ENCODE results near the gene REV1.

The REV1 gene

GRCh38 chr2:99451280-99451679, 38.5 kb downstream of the REV1 start (continued):
- TF ChIP-seq, protein P1, sequence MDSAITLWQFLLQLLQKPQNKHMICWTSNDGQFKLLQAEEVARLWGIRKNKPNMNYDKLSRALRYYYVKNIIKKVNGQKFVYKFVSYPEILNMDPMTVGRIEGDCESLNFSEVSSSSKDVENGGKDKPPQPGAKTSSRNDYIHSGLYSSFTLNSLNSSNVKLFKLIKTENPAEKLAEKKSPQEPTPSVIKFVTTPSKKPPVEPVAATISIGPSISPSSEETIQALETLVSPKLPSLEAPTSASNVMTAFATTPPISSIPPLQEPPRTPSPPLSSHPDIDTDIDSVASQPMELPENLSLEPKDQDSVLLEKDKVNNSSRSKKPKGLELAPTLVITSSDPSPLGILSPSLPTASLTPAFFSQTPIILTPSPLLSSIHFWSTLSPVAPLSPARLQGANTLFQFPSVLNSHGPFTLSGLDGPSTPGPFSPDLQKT (IDR thresholded peaks at IDR 0.05; ENCODE audit: borderline replicate concordance, low read depth, low read length) = no peak
- TF ChIP-seq OSR2 (tag by site-specific recombination; IDR thresholded peaks at IDR 0.05) (peak; percentile 98), ZNF341 (tag by site-specific recombination; IDR thresholded peaks at IDR 0.05; ENCODE audit: low read depth) (peak; percentile 36; the same call in 1 of the 2 replicates), REPIN1 (tag by site-specific recombination; IDR thresholded peaks at IDR 0.05; ENCODE audit: low read depth) (no peak), EGR2 (tag by site-specific recombination; IDR thresholded peaks at IDR 0.05; ENCODE audit: low read depth) (no peak), ZNF776 (tag by site-specific recombination; IDR thresholded peaks at IDR 0.05; ENCODE audit: borderline replicate concordance) (no peak), ZNF561 (tag by site-specific recombination; IDR thresholded peaks at IDR 0.05; ENCODE audit: borderline replicate concordance) (no peak), REST (tag by site-specific recombination; IDR thresholded peaks at IDR 0.05) (no peak), ZNF121 (tag by site-specific recombination; IDR thresholded peaks at IDR 0.05) (no peak), ZNF133 (tag by site-specific recombination; IDR thresholded peaks at IDR 0.05) (no peak), GLIS2 (tag by site-specific recombination; IDR thresholded peaks at IDR 0.05) (no peak), ZFHX2 (tag by site-specific recombination; conservative IDR thresholded peaks at IDR 0.05) (no peak), ZNF426 (tag by site-specific recombination; IDR thresholded peaks at IDR 0.05) (no peak), GLI4 (tag by site-specific recombination; IDR thresholded peaks at IDR 0.05) (no peak), RBAK (tag by site-specific recombination; IDR thresholded peaks at IDR 0.05) (no peak), MYNN (tag by site-specific recombination; IDR thresholded peaks at IDR 0.05; ENCODE audit: borderline replicate concordance) (no peak), ZFP3 (tag by site-specific recombination; IDR thresholded peaks at IDR 0.05; ENCODE audit: low read depth) (no peak), ZBTB20 (tag by site-specific recombination; IDR thresholded peaks at IDR 0.05) (no peak), ZNF132 (tag by site-specific recombination; IDR thresholded peaks at IDR 0.05; ENCODE audit: borderline replicate concordance) (no peak), ZNF391 (tag by site-specific recombination; IDR thresholded peaks at IDR 0.05; ENCODE audit: borderline replicate concordance, low read depth) (peak; percentile 74; the same call in 1 of the 2 replicates), ZXDB (tag by site-specific recombination; IDR thresholded peaks at IDR 0.05) (peak; percentile 50; the same call in 1 of the 2 replicates), SETDB1 (IDR thresholded peaks at IDR 0.05; ENCODE audit: insufficient read length, low read length) (no peak)
- TF ChIP-seq, protein P2, sequence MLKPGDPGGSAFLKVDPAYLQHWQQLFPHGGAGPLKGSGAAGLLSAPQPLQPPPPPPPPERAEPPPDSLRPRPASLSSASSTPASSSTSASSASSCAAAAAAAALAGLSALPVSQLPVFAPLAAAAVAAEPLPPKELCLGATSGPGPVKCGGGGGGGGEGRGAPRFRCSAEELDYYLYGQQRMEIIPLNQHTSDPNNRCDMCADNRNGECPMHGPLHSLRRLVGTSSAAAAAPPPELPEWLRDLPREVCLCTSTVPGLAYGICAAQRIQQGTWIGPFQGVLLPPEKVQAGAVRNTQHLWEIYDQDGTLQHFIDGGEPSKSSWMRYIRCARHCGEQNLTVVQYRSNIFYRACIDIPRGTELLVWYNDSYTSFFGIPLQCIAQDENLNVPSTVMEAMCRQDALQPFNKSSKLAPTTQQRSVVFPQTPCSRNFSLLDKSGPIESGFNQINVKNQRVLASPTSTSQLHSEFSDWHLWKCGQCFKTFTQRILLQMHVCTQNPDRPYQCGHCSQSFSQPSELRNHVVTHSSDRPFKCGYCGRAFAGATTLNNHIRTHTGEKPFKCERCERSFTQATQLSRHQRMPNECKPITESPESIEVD (tag by site-specific recombination; IDR thresholded peaks at IDR 0.05) = peak; percentile 99
- TF ChIP-seq, protein P3, sequence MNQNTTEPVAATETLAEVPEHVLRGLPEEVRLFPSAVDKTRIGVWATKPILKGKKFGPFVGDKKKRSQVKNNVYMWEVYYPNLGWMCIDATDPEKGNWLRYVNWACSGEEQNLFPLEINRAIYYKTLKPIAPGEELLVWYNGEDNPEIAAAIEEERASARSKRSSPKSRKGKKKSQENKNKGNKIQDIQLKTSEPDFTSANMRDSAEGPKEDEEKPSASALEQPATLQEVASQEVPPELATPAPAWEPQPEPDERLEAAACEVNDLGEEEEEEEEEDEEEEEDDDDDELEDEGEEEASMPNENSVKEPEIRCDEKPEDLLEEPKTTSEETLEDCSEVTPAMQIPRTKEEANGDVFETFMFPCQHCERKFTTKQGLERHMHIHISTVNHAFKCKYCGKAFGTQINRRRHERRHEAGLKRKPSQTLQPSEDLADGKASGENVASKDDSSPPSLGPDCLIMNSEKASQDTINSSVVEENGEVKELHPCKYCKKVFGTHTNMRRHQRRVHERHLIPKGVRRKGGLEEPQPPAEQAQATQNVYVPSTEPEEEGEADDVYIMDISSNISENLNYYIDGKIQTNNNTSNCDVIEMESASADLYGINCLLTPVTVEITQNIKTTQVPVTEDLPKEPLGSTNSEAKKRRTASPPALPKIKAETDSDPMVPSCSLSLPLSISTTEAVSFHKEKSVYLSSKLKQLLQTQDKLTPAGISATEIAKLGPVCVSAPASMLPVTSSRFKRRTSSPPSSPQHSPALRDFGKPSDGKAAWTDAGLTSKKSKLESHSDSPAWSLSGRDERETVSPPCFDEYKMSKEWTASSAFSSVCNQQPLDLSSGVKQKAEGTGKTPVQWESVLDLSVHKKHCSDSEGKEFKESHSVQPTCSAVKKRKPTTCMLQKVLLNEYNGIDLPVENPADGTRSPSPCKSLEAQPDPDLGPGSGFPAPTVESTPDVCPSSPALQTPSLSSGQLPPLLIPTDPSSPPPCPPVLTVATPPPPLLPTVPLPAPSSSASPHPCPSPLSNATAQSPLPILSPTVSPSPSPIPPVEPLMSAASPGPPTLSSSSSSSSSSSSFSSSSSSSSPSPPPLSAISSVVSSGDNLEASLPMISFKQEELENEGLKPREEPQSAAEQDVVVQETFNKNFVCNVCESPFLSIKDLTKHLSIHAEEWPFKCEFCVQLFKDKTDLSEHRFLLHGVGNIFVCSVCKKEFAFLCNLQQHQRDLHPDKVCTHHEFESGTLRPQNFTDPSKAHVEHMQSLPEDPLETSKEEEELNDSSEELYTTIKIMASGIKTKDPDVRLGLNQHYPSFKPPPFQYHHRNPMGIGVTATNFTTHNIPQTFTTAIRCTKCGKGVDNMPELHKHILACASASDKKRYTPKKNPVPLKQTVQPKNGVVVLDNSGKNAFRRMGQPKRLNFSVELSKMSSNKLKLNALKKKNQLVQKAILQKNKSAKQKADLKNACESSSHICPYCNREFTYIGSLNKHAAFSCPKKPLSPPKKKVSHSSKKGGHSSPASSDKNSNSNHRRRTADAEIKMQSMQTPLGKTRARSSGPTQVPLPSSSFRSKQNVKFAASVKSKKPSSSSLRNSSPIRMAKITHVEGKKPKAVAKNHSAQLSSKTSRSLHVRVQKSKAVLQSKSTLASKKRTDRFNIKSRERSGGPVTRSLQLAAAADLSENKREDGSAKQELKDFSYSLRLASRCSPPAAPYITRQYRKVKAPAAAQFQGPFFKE (tag by site-specific recombination; IDR thresholded peaks at IDR 0.05; ENCODE audit: borderline replicate concordance) = no peak
- TF ChIP-seq, protein P4, sequence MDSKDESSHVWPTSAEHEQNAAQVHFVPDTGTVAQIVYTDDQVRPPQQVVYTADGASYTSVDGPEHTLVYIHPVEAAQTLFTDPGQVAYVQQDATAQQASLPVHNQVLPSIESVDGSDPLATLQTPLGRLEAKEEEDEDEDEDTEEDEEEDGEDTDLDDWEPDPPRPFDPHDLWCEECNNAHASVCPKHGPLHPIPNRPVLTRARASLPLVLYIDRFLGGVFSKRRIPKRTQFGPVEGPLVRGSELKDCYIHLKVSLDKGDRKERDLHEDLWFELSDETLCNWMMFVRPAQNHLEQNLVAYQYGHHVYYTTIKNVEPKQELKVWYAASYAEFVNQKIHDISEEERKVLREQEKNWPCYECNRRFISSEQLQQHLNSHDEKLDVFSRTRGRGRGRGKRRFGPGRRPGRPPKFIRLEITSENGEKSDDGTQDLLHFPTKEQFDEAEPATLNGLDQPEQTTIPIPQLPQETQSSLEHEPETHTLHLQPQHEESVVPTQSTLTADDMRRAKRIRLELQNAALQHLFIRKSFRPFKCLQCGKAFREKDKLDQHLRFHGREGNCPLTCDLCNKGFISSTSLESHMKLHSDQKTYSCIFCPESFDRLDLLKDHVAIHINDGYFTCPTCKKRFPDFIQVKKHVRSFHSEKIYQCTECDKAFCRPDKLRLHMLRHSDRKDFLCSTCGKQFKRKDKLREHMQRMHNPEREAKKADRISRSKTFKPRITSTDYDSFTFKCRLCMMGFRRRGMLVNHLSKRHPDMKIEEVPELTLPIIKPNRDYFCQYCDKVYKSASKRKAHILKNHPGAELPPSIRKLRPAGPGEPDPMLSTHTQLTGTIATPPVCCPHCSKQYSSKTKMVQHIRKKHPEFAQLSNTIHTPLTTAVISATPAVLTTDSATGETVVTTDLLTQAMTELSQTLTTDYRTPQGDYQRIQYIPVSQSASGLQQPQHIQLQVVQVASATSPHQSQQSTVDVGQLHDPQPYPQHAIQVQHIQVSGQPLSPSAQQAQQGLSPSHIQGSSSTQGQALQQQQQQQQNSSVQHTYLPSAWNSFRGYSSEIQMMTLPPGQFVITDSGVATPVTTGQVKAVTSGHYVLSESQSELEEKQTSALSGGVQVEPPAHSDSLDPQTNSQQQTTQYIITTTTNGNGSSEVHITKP (tag by site-specific recombination; IDR thresholded peaks at IDR 0.05) = 0 out of 2 replicates have a peak, but pooled peaks have one; percentile 14
